Chondrocyte (in vitro differentiated cells): ENCODE measurements around the gene CALCA. TPM values are rescaled to one million over a fixed set of nuclear protein-coding genes. Genes with fewer than 3 reads are reported as not detected.

ENCODE experiments used
- DNase-seq: peaks from one replicate; pipeline ENCODE4 v3.0.0; 2021; ENCODE audit warnings: mixed read lengths, low spot score
- H3K27ac Mint-ChIP-seq: one replicate; pipeline ENCODE4 v1.8.0; 2021; ENCODE audit warnings: mild to moderate bottlenecking, moderate library complexity, mixed read lengths; ENCODE audit not compliant: unreplicated experiment
- H3K27me3 Mint-ChIP-seq: 2 replicates; pipeline ENCODE4 v1.8.0; 2021; ENCODE audit warnings: low read depth, mixed read lengths
- H3K36me3 Mint-ChIP-seq: 2 replicates; pipeline ENCODE4 v1.8.0; 2021; ENCODE audit warnings: low read depth, mixed read lengths
- H3K4me1 Mint-ChIP-seq: 2 replicates; pipeline ENCODE4 v1.8.0; 2021; ENCODE audit warnings: low read depth, mild to moderate bottlenecking, mixed read lengths
- H3K4me3 Mint-ChIP-seq: one replicate; pipeline ENCODE4 v1.8.0; 2021; ENCODE audit warnings: mild to moderate bottlenecking, moderate library complexity, mixed read lengths; ENCODE audit not compliant: unreplicated experiment
- H3K9me3 Mint-ChIP-seq: 2 replicates; pipeline ENCODE4 v1.8.0; 2021; ENCODE audit warnings: low read depth, mixed read lengths
- CTCF ChIP-seq: fragments of 200-600 bp; sonication (generic); IDR thresholded peaks from 2 replicates; pipeline ENCODE4 v1.5.0; 2021; ENCODE audit warnings: antibody characterized with exemption, mild to moderate bottlenecking, moderate library complexity
- total RNA-seq: library from RNA; stranded (reverse); gene quantifications from 3 replicates; pipeline ENCODE4 v1.2.1, GENCODE V29; 2021

Gene CALCA
- total RNA-seq, 1 donor from 2014 or later = not detected

GRCh38 chr11:14981507-14981906 is 9.4 kb upstream of the CALCA start:
- Mint-ChIP-seq H3K27ac (no peak overlapping the region), H3K27me3 (peaks cover 35% of the 10 kb centered on the region), H3K9me3 (no peaks in the 10 kb centered on the region), H3K36me3 (no peaks in the 10 kb centered on the region), H3K4me3 (no peak overlapping the region), H3K4me1 (no peaks in the 10 kb centered on the region)
- no peak for DNase-seq
- TF ChIP-seq CTCF = no peak

- H3K27me3 Mint-ChIP-seq = peaks cover 42% of the 10 kb centered on the region
- no peak overlapping the region for H3K27ac Mint-ChIP-seq
- no peaks in the 10 kb centered on the region for H3K36me3 Mint-ChIP-seq
- no peaks in the 10 kb centered on the region for H3K9me3 Mint-ChIP-seq
- no peak overlapping the region for H3K4me3 Mint-ChIP-seq
- no peaks in the 10 kb centered on the region for H3K4me1 Mint-ChIP-seq
- DNase-seq = no peak
- no peak for TF ChIP-seq CTCF
Measured at GRCh38 chr11:14980854-14981253, 8.7 kb upstream of the CALCA start.

- Mint-ChIP-seq H3K27ac (no peak overlapping the region), H3K4me3 (no peak overlapping the region), H3K27me3 (peaks cover 67% of the 10 kb centered on the region), H3K9me3 (no peaks in the 10 kb centered on the region), H3K4me1 (peaks cover 21% of the 10 kb centered on the region), H3K36me3 (peaks cover 2% of the 10 kb centered on the region)
- no peak for TF ChIP-seq CTCF
- no peak for DNase-seq
Measured at GRCh38 chr11:14977101-14977880, 5.1 kb upstream of the CALCA start.

- Mint-ChIP-seq H3K4me1 (peaks cover 25% of the 10 kb centered on the region), H3K27me3 (peaks cover 78% of the 10 kb centered on the region), H3K4me3 (peak overlapping the region; percentile 62), H3K36me3 (peaks cover 3% of the 10 kb centered on the region), H3K27ac (no peak overlapping the region), H3K9me3 (no peaks in the 10 kb centered on the region)
- no peak for TF ChIP-seq CTCF
- DNase-seq = no peak
Measured at GRCh38 chr11:14975252-14975587, 3.1 kb upstream of the CALCA start.

- no peak for DNase-seq
- Mint-ChIP-seq H3K4me3 (peak overlapping the region; percentile 62), H3K9me3 (no peaks in the 10 kb centered on the region), H3K36me3 (peaks cover 3% of the 10 kb centered on the region), H3K27me3 (peaks cover 82% of the 10 kb centered on the region), H3K27ac (no peak overlapping the region), H3K4me1 (peaks cover 25% of the 10 kb centered on the region)
- peak; percentile 75 for TF ChIP-seq CTCF
Measured at GRCh38 chr11:14974515-14975251, 2.5 kb upstream of the CALCA start.
